K562 (cell line): ENCODE data around the gene MCAM. TPM values are rescaled to one million over a fixed set of nuclear protein-coding genes. Genes with fewer than 3 reads are reported as not detected.

Experiments
- ATAC-seq: fragments of 200-7000 bp; cut with Tn5 transposase; 3 replicates; pipeline ENCODE4 v1.9.1; 2020; ENCODE audit warnings: moderate library complexity
- BruUV-seq: library from RNA; stranded (reverse); fragments of 400-500 nt; replicated peaks from 2 replicates; lab custom pipeline; 2021; lab: Mats Ljungman, UMichigan
- CTCF ChIA-PET: fragments of 300-600 bp; formaldehyde crosslinking; extraction: SDS; loops from one replicate; lab custom pipeline; 2021; ENCODE audit warnings: low intra/inter-chr PET ratio; lab: Yijun Ruan, JAX
- POLR2A ChIA-PET: fragments of 300-600, 350-650 bp; sonication (Branson Sonifier 250); formaldehyde crosslinking; extraction: SDS; loops from one replicate; lab custom pipeline; 2021; ENCODE audit warnings: antibody characterized with exemption, inconsistent platforms; lab: Yijun Ruan, JAX
- DNase-seq, 4 experiments: peaks; one replicate each; pipeline versions ENCODE4 v3.0.0 to v3.0.0-alpha.2; 2011 to 2018; ENCODE audit warnings: low spot score in 3 of 4, mixed read lengths in 3 of 4; ENCODE audit errors: extremely low read depth in 1 of 4
- FAIRE-seq: peaks from 2 replicates; lab custom pipeline; 2011; peaks lifted over from hg19 to GRCh38; lab: Jason Lieb, UNC
- H2AFZ ChIP-seq: 2 replicates; pipeline ENCODE4 v1.6.0; 2011; ENCODE audit warnings: low read depth, low read length, control low read depth, inconsistent platforms
- H3K27ac ChIP-seq: fragments of 200-600 bp; 3 replicates; pipeline ENCODE4 v1.8.0; 2011; ENCODE audit warnings: low read depth, mild to moderate bottlenecking, control low read depth, inconsistent platforms, low read length, moderate library complexity, mixed read lengths; ENCODE audit errors: extremely low read depth
- H3K27me3 ChIP-seq, 2 experiments: fragments of 300-600 bp in 1 of 2; 2 replicates in 1 of 2; 3 replicates in 1 of 2; pipeline versions ENCODE4 v1.6.0 to v1.8.0; 2011; ENCODE audit warnings: inconsistent platforms in 2 of 2, low read length in 2 of 2, mild to moderate bottlenecking in 1 of 2, mixed read lengths in 1 of 2, moderate library complexity in 1 of 2; ENCODE audit not compliant: control insufficient read depth in 2 of 2, insufficient read depth in 2 of 2
- H3K36me3 ChIP-seq: fragments of 300-600 bp; 3 replicates; pipeline ENCODE4 v1.8.0; 2011; ENCODE audit warnings: mild to moderate bottlenecking, low read length, inconsistent platforms; ENCODE audit not compliant: control insufficient read depth, insufficient read depth
- H3K4me1 ChIP-seq, 2 experiments: fragments of 200-600 bp in 1 of 2; replicated peaks in 1 of 2; 2 replicates in 1 of 2; 3 replicates in 1 of 2; pipeline versions ENCODE4 v1.5.1 to v1.8.0; 2011; ENCODE audit warnings: inconsistent platforms in 2 of 2, low read length in 2 of 2, mild to moderate bottlenecking in 1 of 2, mixed read lengths in 1 of 2, moderate library complexity in 1 of 2; ENCODE audit not compliant: control insufficient read depth in 2 of 2, insufficient read depth in 2 of 2
- H3K4me2 ChIP-seq: 2 replicates; pipeline ENCODE4 v1.6.1; 2011; ENCODE audit warnings: low read length, control low read depth, inconsistent platforms, mixed read lengths; ENCODE audit not compliant: insufficient read depth
- H3K4me3 ChIP-seq: fragments of 200-600 bp; sonication (generic), shearing (Covaris generic); 2 replicates; pipeline ENCODE4 v1.5.1; 2016; ENCODE audit warnings: control low read depth, inconsistent platforms
- H3K79me2 ChIP-seq: fragments of 200-600 bp; 3 replicates; pipeline ENCODE4 v1.8.0; 2011; ENCODE audit warnings: low read length, inconsistent platforms; ENCODE audit not compliant: control insufficient read depth, insufficient read depth
- H3K9ac ChIP-seq, 2 experiments: 2 replicates each; pipeline versions ENCODE4 v1.6.0 to v1.6.1; 2011; ENCODE audit warnings: low read depth in 2 of 2, low read length in 2 of 2, control low read depth in 1 of 2, inconsistent platforms in 1 of 2, mild to moderate bottlenecking in 1 of 2, mixed read lengths in 1 of 2; ENCODE audit not compliant: insufficient read depth in 1 of 2
- H3K9me1 ChIP-seq: one replicate; pipeline ENCODE4 v1.6.0; 2011; ENCODE audit warnings: inconsistent platforms, mild to moderate bottlenecking, low read length, moderate library complexity; ENCODE audit not compliant: control insufficient read depth, insufficient read depth
- H3K9me3 ChIP-seq: replicated peaks from 2 replicates; pipeline ENCODE4 v1.5.1; 2011; ENCODE audit warnings: low read depth, low read length, inconsistent platforms; ENCODE audit not compliant: control insufficient read depth, insufficient read depth
- H4K20me1 ChIP-seq: replicated peaks from 2 replicates; pipeline ENCODE4 v1.6.1; 2011; ENCODE audit warnings: low read length, inconsistent platforms, mixed read lengths; ENCODE audit not compliant: control insufficient read depth, insufficient read depth
- CHAMP1 ChIP-seq: fragments of 450-650 bp; IDR thresholded peaks from 2 replicates; pipeline ENCODE4 v1.6.1; 2016; ENCODE audit warnings: mild to moderate bottlenecking
- KAT7 ChIP-seq: sonication (generic); formaldehyde crosslinking; IDR thresholded peaks from 2 replicates; pipeline ENCODE4 v1.8.0; 2022; ENCODE audit warnings: missing genetic modification reagents, mild to moderate bottlenecking, borderline replicate concordance
- WGBS: fragments of 100-300 bp; shearing (Covaris generic); methylation state at CpG from one replicate; pipeline ENCODE4 v1.1.6; 2016; ENCODE audit warnings: low coverage, mixed read lengths; ENCODE audit not compliant: insufficient coverage; ENCODE audit errors: missing lambda C conversion rate; 5-methylcytosine and 5-hydroxymethylcytosine counted together
- in situ Hi-C: fragments of 300-500 bp; cut with MboI; formaldehyde crosslinking; loops from 4 replicates; pipeline ENCODE4 v1.15.0; 2018; ENCODE audit warnings: inconsistent platforms, mixed read lengths
- intact Hi-C: fragments of 100-400 bp; cut with micrococcal nuclease; formaldehyde crosslinking; loops from 2 replicates; pipeline ENCODE4 v1.14.2; 2022
- polyA plus RNA-seq, 8 experiments: library from polyadenylated mRNA; depleted of rRNA in 4 of 8; stranded (reverse) in 5 of 8; unstranded in 3 of 8; fragments of >200 nt; fragmentation: Nextera tagmentation in 2 of 8; fragmentation: Illumina TruSeq in 1 of 8; extraction: Ambion mirVana in 2 of 8; extraction: Trizol in 1 of 8; gene quantifications; 2 replicates each; pipeline versions ENCODE4 v1.2.1 to v1.2.3, GENCODE V29; 2011 to 2014; ENCODE audit warnings: inconsistent platforms in 1 of 8, missing spikeins in 1 of 8
- total RNA-seq, 7 experiments: library from RNA; depleted of rRNA in 6 of 7; stranded (reverse); fragments of >200 nt in 6 of 7; fragmentation: Illumina TruSeq in 2 of 7; extraction: Trizol in 2 of 7; gene quantifications; 2 replicates each; pipeline versions ENCODE4 v1.2.1 to v1.2.3, GENCODE V29; 2011 to 2021; ENCODE audit warnings: low replicate concordance in 1 of 7

MCAM gene
- total and polyA plus RNA-seq, 9 of the 15 experiments (the other 6 are each of a cell fraction or from before 2014, with no cell fraction given) = 14.7 to 118 (median 53.6) TPM

GRCh38 chr11:119322921-119323531, 6.1 kb upstream of the MCAM start:
- H3K4me2 ChIP-seq = no peak overlapping the region
- ChIA-PET CTCF (interaction anchor here (0.6 to 1.5 kb wide), 4 partner anchors 152 to 661 kb away, joined by 3 to 5 read pairs (median 4); no protein-coding TSS in a partner anchor), POLR2A (interaction anchor here (0.5 to 2.6 kb wide), 7 partner anchors 11 to 294 kb away, joined by 3 to 14 read pairs (median 4); partner anchors contain the start of gene RNF26)
- no peak overlapping the region for H3K27ac ChIP-seq
- H3K4me3 ChIP-seq = no peak overlapping the region
- BruUV-seq = no TSS peak
- intact Hi-C loops (loop anchor here (2.0 to 5.0 kb wide), 3 partner anchors 52 to 396 kb away; partner anchors contain the start of gene BCL9L), in situ Hi-C loops (no loop called here)
- no peaks in the 10 kb centered on the region for H3K36me3 ChIP-seq
- 81% methylated on average over 14 of the region's 20 CpGs for WGBS
- H3K4me1 ChIP-seq = peaks cover 32 to 46% of the 10 kb centered on the region in 2 experiments
- no peaks in the 10 kb centered on the region; a peak in 1 of 5 replicates for H3K27me3 ChIP-seq
- H4K20me1 ChIP-seq = no peaks in the 10 kb centered on the region
- TF ChIP-seq KAT7 (0 out of 2 replicates have a peak, but pooled peaks have one; percentile 42), CHAMP1 (no peak)
- no peak for ATAC-seq
- H3K9ac ChIP-seq = no peak overlapping the region
- no peak for DNase-seq
- peaks cover 4% of the 10 kb centered on the region; the same call in 2 of the 3 replicates for H3K79me2 ChIP-seq
- FAIRE-seq = no peak
- peak overlapping the region; percentile 63; the same call in 1 of the 2 replicates for H2AFZ ChIP-seq
- H3K9me3 ChIP-seq = no peaks in the 10 kb centered on the region
- no peaks in the 10 kb centered on the region for H3K9me1 ChIP-seq
